Lower leg skin (tissue), 4 donors: ENCODE data around the gene AFDN. TPM values are rescaled to one million over a fixed set of nuclear protein-coding genes. Genes with fewer than 3 reads are reported as not detected.

ENCODE experiments used
- DNase-seq, 2 donors: peaks; one replicate each; pipeline ENCODE4 v3.0.0-alpha.2; 2019; ENCODE audit warnings: low spot score in 2 of 2
- H3K4me3 ChIP-seq: fragments of 200-600 bp; sonication (generic); 2 replicates; pipeline ENCODE4 v1.5.1; 2017; ENCODE audit warnings: mild to moderate bottlenecking, low read depth; ENCODE audit not compliant: poor library complexity, severe bottlenecking
- POLR2A ChIP-seq, 2 donors: fragments of 450-650 bp; IDR thresholded peaks; one replicate each; pipeline ENCODE4 v1.6.1; 2016 to 2017; ENCODE audit warnings: antibody characterized with exemption in 2 of 2, mild to moderate bottlenecking in 1 of 2, moderate library complexity in 1 of 2
- WGBS, 2 donors: methylation state at CpG; one replicate each; pipeline ENCODE4 v1.1.5; 2018; 5-methylcytosine and 5-hydroxymethylcytosine counted together
- intact Hi-C: fragments of 100-400 bp; cut with DNase I; formaldehyde crosslinking; loops from one replicate; pipeline ENCODE4 v1.15.0; 2023; ENCODE audit warnings: low total_unique reads
- total RNA-seq, 4 donors: library from RNA; depleted of rRNA; stranded (reverse); fragments of >200 nt; gene quantifications; one replicate each; pipeline ENCODE4 v1.1.0, GENCODE V29; 2016
- TF ChIP-seq, protein P1 (sequence below), 3 donors: fragments of 450-650 bp; IDR thresholded peaks; one replicate each; pipeline ENCODE4 v1.5.1; 2016; ENCODE audit warnings: antibody characterized with exemption in 3 of 3, mild to moderate bottlenecking in 3 of 3, moderate library complexity in 2 of 3

The AFDN gene
- total RNA-seq, 4 donors from 2014 or later = 137 to 213 (median 168) TPM

DNA sequence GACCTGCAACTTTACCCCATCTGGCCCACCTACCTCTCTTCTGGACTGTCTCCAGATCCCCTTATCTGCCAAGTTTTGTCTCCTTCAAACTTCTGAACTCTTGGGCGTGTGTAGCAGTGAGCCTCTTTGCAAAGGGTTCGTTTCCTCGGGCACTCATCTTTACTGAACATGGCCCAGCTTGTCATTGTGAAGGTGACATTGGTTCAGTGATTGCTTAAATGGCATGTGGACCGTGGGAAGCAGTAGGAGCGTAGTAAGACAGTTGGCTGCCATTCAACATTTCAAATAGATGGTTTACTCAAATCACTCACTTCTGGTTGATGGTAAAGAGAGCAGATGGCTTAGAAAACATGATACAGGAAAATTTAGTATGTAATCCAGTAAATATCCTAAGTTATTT is 136.0 kb downstream of the AFDN start:
- 73 to 80% methylated on average over 5 of the region's 5 CpGs for WGBS, 2 donors

DNA sequence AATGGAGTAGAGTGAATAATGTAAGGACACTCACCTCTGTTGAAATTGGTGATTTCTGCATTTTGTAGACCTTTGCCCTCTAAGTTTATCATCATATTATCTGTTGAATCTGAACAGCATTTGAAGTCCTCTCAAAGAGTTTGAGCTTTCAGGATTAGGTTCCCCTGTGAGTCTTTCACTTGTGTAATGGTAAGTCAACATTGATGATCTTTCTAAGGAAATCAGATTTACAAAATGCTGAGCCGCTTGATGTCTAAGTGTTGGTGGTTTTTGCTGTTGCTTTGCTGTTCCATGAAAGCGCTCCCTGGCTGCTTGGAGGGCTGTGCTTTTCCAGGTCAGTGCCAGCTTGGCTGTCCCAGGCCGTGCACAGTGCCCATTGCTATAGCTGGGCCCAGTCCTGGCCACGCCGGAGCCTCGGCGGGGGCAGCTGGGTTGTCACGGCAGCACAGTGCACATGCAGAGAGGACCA is 136.9 kb downstream of the AFDN start:
- no peak for DNase-seq
- H3K4me3 ChIP-seq = no peak overlapping the region
- intact Hi-C loops = no loop called here
- TF ChIP-seq, protein P1, sequence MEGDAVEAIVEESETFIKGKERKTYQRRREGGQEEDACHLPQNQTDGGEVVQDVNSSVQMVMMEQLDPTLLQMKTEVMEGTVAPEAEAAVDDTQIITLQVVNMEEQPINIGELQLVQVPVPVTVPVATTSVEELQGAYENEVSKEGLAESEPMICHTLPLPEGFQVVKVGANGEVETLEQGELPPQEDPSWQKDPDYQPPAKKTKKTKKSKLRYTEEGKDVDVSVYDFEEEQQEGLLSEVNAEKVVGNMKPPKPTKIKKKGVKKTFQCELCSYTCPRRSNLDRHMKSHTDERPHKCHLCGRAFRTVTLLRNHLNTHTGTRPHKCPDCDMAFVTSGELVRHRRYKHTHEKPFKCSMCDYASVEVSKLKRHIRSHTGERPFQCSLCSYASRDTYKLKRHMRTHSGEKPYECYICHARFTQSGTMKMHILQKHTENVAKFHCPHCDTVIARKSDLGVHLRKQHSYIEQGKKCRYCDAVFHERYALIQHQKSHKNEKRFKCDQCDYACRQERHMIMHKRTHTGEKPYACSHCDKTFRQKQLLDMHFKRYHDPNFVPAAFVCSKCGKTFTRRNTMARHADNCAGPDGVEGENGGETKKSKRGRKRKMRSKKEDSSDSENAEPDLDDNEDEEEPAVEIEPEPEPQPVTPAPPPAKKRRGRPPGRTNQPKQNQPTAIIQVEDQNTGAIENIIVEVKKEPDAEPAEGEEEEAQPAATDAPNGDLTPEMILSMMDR (IDR thresholded peaks at IDR 0.05) = no peak
- WGBS, 2 donors = 90 to 93% methylated on average over 8 of the region's 8 CpGs

More for the DNA sequence above, 136.0 kb downstream of the AFDN start:
- DNase-seq = no peak
- TF ChIP-seq, protein P1 (IDR thresholded peaks at IDR 0.05) = no peak
- TF ChIP-seq POLR2A (IDR thresholded peaks at IDR 0.05) = no peak
- intact Hi-C loops = no loop called here
- H3K4me3 ChIP-seq = no peak overlapping the region

DNA sequence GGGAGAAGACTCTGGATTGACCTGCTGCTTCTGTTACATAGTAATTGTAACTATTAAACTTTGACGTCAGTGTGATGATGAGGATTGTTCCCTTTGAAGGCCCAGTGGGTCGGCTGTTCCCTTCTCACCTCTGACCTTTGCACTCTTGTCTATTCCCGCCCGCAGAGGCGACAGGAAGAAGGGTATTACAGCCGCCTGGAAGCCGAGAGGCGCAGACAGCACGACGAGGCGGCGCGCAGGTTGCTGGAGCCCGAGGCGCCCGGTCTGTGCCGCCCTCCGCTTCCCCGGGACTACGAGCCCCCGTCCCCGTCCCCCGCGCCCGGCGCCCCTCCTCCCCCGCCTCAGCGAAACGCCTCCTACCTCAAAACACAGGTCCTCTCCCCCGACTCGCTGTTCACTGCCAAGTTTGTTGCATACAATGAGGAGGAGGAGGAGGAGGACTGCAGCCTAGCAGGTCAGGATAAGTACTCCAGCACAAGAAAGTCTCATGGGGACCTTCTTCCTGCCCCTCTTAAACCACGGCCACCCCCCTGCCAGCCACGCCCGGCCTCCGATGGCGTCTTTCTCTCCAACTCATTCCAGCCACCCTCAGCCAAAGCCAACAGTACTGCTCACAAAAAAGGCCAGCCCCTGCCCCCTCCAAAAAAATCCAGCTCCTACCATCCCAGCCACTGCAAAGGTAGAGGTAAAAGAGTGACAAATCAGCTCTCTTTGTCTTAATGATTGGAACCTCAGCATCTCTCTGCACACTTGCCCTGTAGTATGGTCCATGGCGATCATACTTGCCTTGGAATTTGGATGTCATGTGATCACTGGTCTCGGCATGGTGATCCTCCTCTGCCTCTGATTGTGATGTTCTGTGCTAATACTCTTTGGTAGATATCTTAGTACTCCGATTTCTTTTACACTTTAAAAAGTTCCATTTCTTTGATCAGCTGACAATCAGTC is 139.2 kb downstream of the AFDN start:
- 90% methylated on average over 39 of the region's 39 CpGs for WGBS, 2 donors
- TF ChIP-seq, protein P1 (IDR thresholded peaks at IDR 0.05) = no peak
- no peak for TF ChIP-seq POLR2A (IDR thresholded peaks at IDR 0.05)
- intact Hi-C loops = no loop called here
- DNase-seq = no peak
- no peak overlapping the region for H3K4me3 ChIP-seq

DNA sequence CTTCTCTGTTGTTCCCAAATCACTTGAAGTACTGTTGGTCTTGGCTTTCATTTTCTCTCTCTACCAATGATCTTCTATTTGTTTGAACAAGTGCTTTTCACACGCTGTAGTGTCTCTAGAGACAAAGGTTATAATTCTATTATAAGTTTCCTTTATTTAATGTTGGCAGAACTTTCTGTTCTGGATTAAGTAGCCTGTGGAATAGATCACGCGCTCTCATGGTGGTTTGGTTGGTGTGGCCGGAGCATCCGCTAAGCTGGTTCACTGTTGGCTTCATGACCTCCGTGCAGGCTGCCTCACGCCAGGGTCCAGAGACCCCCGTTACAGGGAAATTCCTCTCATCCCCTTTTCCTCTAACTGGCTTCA is 139.8 kb downstream of the AFDN start:
- TF ChIP-seq, protein P1 (IDR thresholded peaks at IDR 0.05) = no peak
- TF ChIP-seq POLR2A (IDR thresholded peaks at IDR 0.05) = no peak
- DNase-seq = no peak
- no peak overlapping the region for H3K4me3 ChIP-seq
- 89 to 94% methylated on average over 8 of the region's 8 CpGs for WGBS, 2 donors
- intact Hi-C loops = no loop called here

DNA sequence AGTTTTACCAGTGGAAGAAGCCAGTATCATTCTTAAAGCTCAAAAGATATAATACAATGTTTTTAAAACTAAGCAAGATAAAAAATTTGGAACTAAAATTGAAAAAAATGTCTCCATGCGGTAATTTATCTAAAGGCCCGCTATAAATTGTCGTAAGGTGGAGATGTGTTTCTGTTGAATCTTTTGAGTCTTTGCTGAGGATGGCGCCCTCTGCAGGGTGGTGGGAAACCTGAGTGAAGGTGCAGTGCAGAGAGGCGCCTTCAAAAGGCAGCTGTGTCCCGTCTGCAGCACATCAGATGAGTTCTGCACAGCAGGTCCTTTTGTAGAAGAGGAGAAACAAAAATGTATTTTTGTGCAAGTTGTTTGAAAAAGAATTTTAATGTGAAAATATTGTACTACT is 141.4 kb downstream of the AFDN start:
- WGBS, 2 donors = 90 to 92% methylated on average over 6 of the region's 6 CpGs
- intact Hi-C loops = no loop called here
- no peak overlapping the region for H3K4me3 ChIP-seq
- DNase-seq = no peak
- no peak for TF ChIP-seq POLR2A (IDR thresholded peaks at IDR 0.05)

DNA sequence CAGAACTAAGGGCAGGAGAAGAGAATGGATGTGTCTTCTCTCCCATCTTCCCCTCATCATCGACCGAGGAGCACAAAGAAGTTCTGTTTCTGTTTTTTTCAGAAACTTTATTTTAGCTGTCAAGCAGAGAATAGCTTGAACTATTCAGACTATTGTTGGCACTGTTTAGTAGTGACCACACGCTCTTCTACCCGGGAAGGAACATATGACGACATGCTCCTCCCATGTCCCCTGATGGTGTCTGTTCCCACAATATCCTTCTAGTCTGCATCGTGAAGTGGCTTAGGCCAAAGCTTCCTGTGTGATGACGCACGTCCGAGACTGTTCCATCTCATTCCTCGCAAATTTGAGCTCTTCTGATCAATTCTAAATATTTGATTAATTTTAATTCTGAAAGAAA is 143.5 kb downstream of the AFDN start:
- TF ChIP-seq, protein P1 (IDR thresholded peaks at IDR 0.05) = no peak
- no peak for TF ChIP-seq POLR2A (IDR thresholded peaks at IDR 0.05)
- H3K4me3 ChIP-seq = no peak overlapping the region
- 87 to 88% methylated on average over 10 of the region's 10 CpGs for WGBS, 2 donors
- intact Hi-C loops = no loop called here
- DNase-seq = no peak
